Right lobe of liver (tissue), 6 donors: Measurements from ENCODE around the gene KRTAP17-1. TPM values are rescaled to one million over a fixed set of nuclear protein-coding genes. Genes with fewer than 3 reads are reported as not detected.

Source experiments
- ATAC-seq, 4 donors: fragments of 200-7000 bp; cut with Tn5 transposase; one replicate each; pipeline ENCODE4 v1.9.1; 2020; ENCODE audit warnings: mild to moderate bottlenecking in 4 of 4, moderate library complexity in 4 of 4
- DNase-seq, 3 donors: peaks; one replicate each; pipeline ENCODE4 v3.0.0-alpha.2; 2020
- H3K27ac ChIP-seq, 3 donors: fragments of 200-600 bp; one replicate each; pipeline ENCODE4 v1.8.0; 2022
- H3K27me3 ChIP-seq, 2 donors: fragments of 200-600 bp; one replicate each; pipeline ENCODE4 v1.8.0; 2022
- H3K36me3 ChIP-seq, 4 donors: fragments of 200-600 bp; sonication (generic) in 1 of 4; one replicate each; pipeline versions ENCODE4 v1.5.1 to v1.8.0; 2017 to 2022; ENCODE audit warnings: control low read depth in 1 of 4
- H3K4me1 ChIP-seq, 4 donors: fragments of 200-600 bp; sonication (generic) in 1 of 4; one replicate each; pipeline versions ENCODE4 v1.5.1 to v1.8.0; 2017 to 2022; ENCODE audit warnings: control low read depth in 1 of 4
- H3K4me3 ChIP-seq, 3 donors: fragments of 200-600 bp; one replicate each; pipeline ENCODE4 v1.8.0; 2022
- H3K9me3 ChIP-seq, 4 donors: fragments of 200-600 bp; sonication (generic) in 1 of 4; one replicate each; pipeline versions ENCODE4 v1.5.1 to v1.8.0; 2017 to 2022; ENCODE audit warnings: control low read depth in 1 of 4
- POLR2A ChIP-seq: fragments of 450-650 bp; IDR thresholded peaks from one replicate; pipeline ENCODE4 v1.6.1; 2017; ENCODE audit warnings: antibody characterized with exemption, mild to moderate bottlenecking
- WGBS: methylation state at CpG from one replicate; pipeline ENCODE4 v1.1.6; 2018; ENCODE audit warnings: low coverage, low lambda C conversion rate; ENCODE audit not compliant: insufficient coverage; ENCODE audit errors: missing lambda C conversion rate; 5-methylcytosine and 5-hydroxymethylcytosine counted together
- intact Hi-C, 2 donors: fragments of 100-400 bp; cut with DNase I; formaldehyde crosslinking; loops; one replicate each; pipeline versions ENCODE4 v1.11.2 to v1.14.1; 2022
- total RNA-seq, 6 experiments: library from RNA; depleted of rRNA in 2 of 6; stranded (reverse); fragments of >200 nt in 2 of 6; fragmentation: NEBNext Ultra II Directional in 3 of 6; extraction: Animal tissue kit (Norgen Biotek cat#: 25700) in 3 of 6; gene quantifications; one replicate each; pipeline versions ENCODE4 v1.1.0 to v1.2.4, GENCODE V29; 2016 to 2023
- TF ChIP-seq, protein P1 (sequence below), 4 donors: fragments of 200-600 bp in 3 of 4; fragments of 450-650 bp in 1 of 4; IDR thresholded peaks; one replicate each; pipeline versions ENCODE4 v1.5.1 to v1.8.0; 2016 to 2022; ENCODE audit warnings: antibody characterized with exemption in 4 of 4, mild to moderate bottlenecking in 2 of 4
- donor health status: DM: no; HTN: yes; CAD: no.
- donor health status: DM: no; HTN: no; CAD: no.
- donor health status: DM: no; HTN: no; CAD: no.
- donor health status: DM: no; HTN: yes; CAD: no.
- donor health status: DM: no; HTN: yes; CAD: no.

Gene KRTAP17-1
- total RNA-seq, 6 experiments from 2014 or later, result not detected

DNA sequence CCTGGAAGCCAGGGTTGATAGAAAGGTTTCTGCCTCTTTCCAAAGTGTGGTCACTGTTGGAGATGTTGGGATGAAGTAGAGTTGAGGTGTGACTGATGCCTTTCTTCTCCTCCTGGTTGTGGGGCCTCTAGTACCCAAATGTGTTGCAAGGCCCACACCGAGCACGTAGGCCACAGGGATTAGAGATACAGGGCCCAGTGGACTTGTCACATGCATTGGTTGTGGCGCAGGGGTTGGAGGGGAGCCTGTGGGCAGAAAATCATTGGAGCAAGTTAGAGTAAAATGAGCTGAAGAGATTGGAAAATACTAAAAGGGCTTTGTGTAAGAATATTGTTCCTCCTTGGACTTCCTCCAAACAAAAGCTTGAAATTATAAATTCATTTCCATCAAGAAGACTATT is 30.5 kb upstream of the KRTAP17-1 start:
- no peaks in the 10 kb centered on the region for H3K9me3 ChIP-seq
- H3K4me1 ChIP-seq, result no peaks in the 10 kb centered on the region
- DNase-seq (no peak), ATAC-seq (no peak)
- H3K4me3 ChIP-seq, result no peak overlapping the region
- no peaks in the 10 kb centered on the region for H3K27me3 ChIP-seq
- no peak for TF ChIP-seq POLR2A
- TF ChIP-seq, protein P1, sequence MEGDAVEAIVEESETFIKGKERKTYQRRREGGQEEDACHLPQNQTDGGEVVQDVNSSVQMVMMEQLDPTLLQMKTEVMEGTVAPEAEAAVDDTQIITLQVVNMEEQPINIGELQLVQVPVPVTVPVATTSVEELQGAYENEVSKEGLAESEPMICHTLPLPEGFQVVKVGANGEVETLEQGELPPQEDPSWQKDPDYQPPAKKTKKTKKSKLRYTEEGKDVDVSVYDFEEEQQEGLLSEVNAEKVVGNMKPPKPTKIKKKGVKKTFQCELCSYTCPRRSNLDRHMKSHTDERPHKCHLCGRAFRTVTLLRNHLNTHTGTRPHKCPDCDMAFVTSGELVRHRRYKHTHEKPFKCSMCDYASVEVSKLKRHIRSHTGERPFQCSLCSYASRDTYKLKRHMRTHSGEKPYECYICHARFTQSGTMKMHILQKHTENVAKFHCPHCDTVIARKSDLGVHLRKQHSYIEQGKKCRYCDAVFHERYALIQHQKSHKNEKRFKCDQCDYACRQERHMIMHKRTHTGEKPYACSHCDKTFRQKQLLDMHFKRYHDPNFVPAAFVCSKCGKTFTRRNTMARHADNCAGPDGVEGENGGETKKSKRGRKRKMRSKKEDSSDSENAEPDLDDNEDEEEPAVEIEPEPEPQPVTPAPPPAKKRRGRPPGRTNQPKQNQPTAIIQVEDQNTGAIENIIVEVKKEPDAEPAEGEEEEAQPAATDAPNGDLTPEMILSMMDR (IDR thresholded peaks at IDR 0.05), result no peak
- H3K36me3 ChIP-seq, result no peaks in the 10 kb centered on the region
- intact Hi-C loops, result no loop called here
- 71% methylated on average over 1 of the region's 3 CpGs for WGBS
- H3K27ac ChIP-seq, result no peak overlapping the region

DNA sequence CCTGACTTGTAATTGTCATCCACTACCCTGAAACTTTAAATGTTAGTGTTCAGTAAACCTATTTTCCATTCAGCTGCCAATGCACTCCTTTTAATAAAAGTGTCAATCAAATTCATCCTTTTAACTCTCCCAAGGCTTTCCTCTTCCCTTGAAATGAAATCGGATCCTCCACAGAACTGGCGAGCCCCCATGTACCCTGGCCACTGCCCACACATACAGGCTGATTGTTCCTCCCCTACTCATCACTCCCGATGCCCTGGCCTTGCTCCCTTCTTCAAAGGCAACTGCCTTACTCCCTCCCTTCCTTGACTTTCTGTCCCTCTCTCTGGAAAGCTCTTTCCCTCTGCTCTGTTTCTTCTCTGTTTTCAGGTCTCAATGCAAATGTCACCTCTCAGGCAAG is 27.5 kb upstream of the KRTAP17-1 start:
- ATAC-seq (no peak), DNase-seq (no peak)
- TF ChIP-seq POLR2A, result no peak
- TF ChIP-seq, protein P1 (IDR thresholded peaks at IDR 0.05), result no peak
- Histone ChIP-seq H3K36me3 (no peaks in the 10 kb centered on the region), H3K27ac (no peak overlapping the region), H3K4me1 (no peaks in the 10 kb centered on the region), H3K9me3 (no peaks in the 10 kb centered on the region), H3K27me3 (no peaks in the 10 kb centered on the region), H3K4me3 (no peak overlapping the region)
- 52% methylated on average over 3 of the region's 3 CpGs for WGBS
- intact Hi-C loops, result no loop called here

DNA sequence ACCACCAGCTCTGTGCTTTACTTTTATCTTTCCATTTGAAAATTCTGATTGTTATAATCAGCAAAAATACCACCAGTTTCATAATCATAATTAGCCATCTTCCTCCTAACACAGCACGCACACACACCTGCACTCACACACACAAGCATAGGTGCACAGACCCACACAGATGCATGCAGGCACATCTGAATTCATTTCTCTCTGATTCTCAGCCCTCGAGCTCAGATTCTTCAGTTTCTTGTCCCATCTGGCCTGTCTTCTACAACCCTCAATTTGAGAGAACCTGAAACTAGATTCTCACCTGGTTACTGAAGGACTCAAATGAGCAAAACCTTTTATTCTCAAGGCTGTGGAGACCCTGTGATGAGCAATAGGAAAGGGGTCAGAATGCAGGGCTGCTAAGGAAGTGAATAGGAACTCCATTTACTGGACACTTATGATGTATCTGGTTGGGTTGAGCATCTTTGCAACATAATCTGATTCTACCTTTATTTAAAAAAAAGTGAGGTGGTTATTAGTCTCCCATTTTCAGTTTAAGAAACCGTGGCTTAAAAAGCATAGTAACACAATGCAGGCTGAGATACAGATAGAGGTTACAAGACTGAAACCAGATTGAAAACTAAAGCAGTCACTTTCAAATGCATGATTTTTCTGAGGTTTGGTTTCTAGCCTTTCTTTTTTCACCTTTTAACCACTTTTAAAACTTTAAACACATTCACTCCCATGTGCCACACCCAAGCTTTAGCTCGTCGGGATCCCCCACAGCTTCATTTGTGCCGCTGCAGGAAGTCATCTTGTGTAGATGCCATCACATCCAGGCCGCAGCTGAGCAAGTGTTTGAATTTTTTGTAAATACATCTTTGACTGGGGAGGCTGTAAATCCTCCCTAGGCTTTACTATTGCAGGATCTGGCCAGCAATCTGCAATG is 25.7 kb upstream of the KRTAP17-1 start:
- DNase-seq (no peak), ATAC-seq (no peak)
- no peaks in the 10 kb centered on the region for H3K4me1 ChIP-seq
- no peak overlapping the region for H3K27ac ChIP-seq
- no peaks in the 10 kb centered on the region for H3K36me3 ChIP-seq
- intact Hi-C loops, result no loop called here
- no peak for TF ChIP-seq POLR2A
- TF ChIP-seq, protein P1 (IDR thresholded peaks at IDR 0.05), result no peak
- no peaks in the 10 kb centered on the region for H3K9me3 ChIP-seq
- WGBS, result 43% methylated on average over 7 of the region's 7 CpGs
- no peaks in the 10 kb centered on the region for H3K27me3 ChIP-seq
- no peak overlapping the region for H3K4me3 ChIP-seq

DNA sequence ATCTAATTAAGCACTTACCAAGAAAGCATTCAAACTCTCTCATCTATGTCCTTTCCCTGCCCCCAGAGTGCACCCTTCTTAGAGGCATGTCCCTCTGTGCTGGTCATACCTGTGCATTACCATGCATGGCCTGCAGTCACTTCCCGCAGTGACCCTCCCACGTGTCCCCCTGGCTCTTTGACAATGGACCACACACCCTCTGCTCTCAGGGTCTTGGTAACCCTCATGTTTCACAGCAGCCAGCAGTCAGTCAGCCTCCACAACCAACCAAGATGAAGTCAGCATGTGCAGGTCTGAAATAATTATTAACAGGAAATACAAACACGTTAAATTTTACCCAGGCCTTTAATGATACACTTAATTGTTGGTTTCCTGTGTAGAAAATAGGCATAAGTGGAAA is 25.0 kb upstream of the KRTAP17-1 start:
- intact Hi-C loops, result no loop called here
- DNase-seq (no peak), ATAC-seq (no peak)
- Histone ChIP-seq H3K9me3 (no peaks in the 10 kb centered on the region), H3K27me3 (no peaks in the 10 kb centered on the region), H3K36me3 (no peaks in the 10 kb centered on the region), H3K4me3 (no peak overlapping the region), H3K27ac (no peak overlapping the region), H3K4me1 (no peaks in the 10 kb centered on the region)
- 29% methylated on average over 3 of the region's 3 CpGs for WGBS
- TF ChIP-seq, protein P1 (IDR thresholded peaks at IDR 0.05), result no peak
- no peak for TF ChIP-seq POLR2A
